Coronary artery (tissue), 2 donors: Measurements from ENCODE around the gene PKMYT1.

Experiments
- DNase-seq: peaks from one replicate; pipeline ENCODE4 v3.0.0-alpha.2; 2017; ENCODE audit warnings: low spot score
- H3K27ac ChIP-seq, 2 donors: fragments of 200-600 bp; sonication (generic); one replicate each; pipeline ENCODE4 v1.5.1; 2016 to 2019
- H3K4me3 ChIP-seq: fragments of 200-600 bp; sonication (generic); 2 replicates; pipeline ENCODE4 v1.5.1; 2016; ENCODE audit warnings: mild to moderate bottlenecking, moderate library complexity
- CTCF ChIP-seq: fragments of 200-600 bp; sonication (generic); IDR thresholded peaks from one replicate; pipeline ENCODE4 v1.5.1; 2019; ENCODE audit warnings: antibody characterized with exemption

Gene PKMYT1

GRCh38 chr16:3026003-3026378 lies 45.7 kb upstream of the PKMYT1 start:
- DNase-seq: no peak
- TF ChIP-seq CTCF: no peak
- Histone ChIP-seq H3K4me3 (no peak overlapping the region), H3K27ac (no peak overlapping the region)

GRCh38 chr16:3025032-3026002 lies 45.1 kb upstream of the PKMYT1 start:
- no peak for DNase-seq
- no peak overlapping the region for H3K4me3 ChIP-seq

GRCh38 chr16:3023669-3024478 lies 43.6 kb upstream of the PKMYT1 start, which contains the start of the genes HCFC1R1 and THOC6:
HCFC1R1 (minus strand) TSS chr16:3023942; CDS start chr16:3023941, 1 bp downstream.
THOC6 (plus strand) TSS chr16:3024035; CDS start chr16:3024327, 292 bp downstream.
- Histone ChIP-seq H3K4me3 (peak within 1 kb of the TSS; percentile 97), H3K27ac (peak within 1 kb of the TSS; percentile 96 to 100)
- DNase-seq: peak; percentile 98
- TF ChIP-seq CTCF: no peak

More at GRCh38 chr16:3025032-3026002, 45.1 kb upstream of the PKMYT1 start:
- no peak overlapping the region for H3K27ac ChIP-seq
- no peak for TF ChIP-seq CTCF

- Histone ChIP-seq H3K4me3 (peak overlapping the region; percentile 97), H3K27ac (peak overlapping the region; percentile 96 to 100)
- TF ChIP-seq CTCF: no peak
- DNase-seq: peak; percentile 84
Measured at GRCh38 chr16:3023415-3023668, 43.1 kb upstream of the PKMYT1 start.

GRCh38 chr16:3022684-3023414 lies 42.6 kb upstream of the PKMYT1 start:
- peak overlapping the region; percentile 96 to 100 for H3K27ac ChIP-seq
- TF ChIP-seq CTCF: no peak
- peak; percentile 89 for DNase-seq
- H3K4me3 ChIP-seq: peak overlapping the region; percentile 97

GRCh38 chr16:3022208-3022683 lies 42.0 kb upstream of the PKMYT1 start:
- Histone ChIP-seq H3K27ac (peak overlapping the region; percentile 96 to 100), H3K4me3 (peak overlapping the region; percentile 97)
- DNase-seq: peak; percentile 96
- TF ChIP-seq CTCF: no peak
